Thyroid gland (tissue), 4 donors: Measurements from ENCODE around the gene C3orf70.

Source experiments
- CTCF ChIP-seq, 6 experiments: fragments of 200-600 bp in 3 of 6; fragments of 450-650 bp in 3 of 6; sonication (generic) in 3 of 6; IDR thresholded peaks; one replicate each; pipeline ENCODE4 v1.5.1; 2016 to 2019; ENCODE audit warnings: antibody characterized with exemption in 6 of 6, mild to moderate bottlenecking in 2 of 6, inconsistent platforms in 1 of 6, moderate library complexity in 1 of 6
- POLR2A ChIP-seq, 2 donors: fragments of 450-650 bp; IDR thresholded peaks; one replicate each; pipeline ENCODE4 v1.6.1; 2017; ENCODE audit warnings: antibody characterized with exemption in 2 of 2, mild to moderate bottlenecking in 2 of 2, moderate library complexity in 1 of 2

- TF ChIP-seq CTCF (IDR thresholded peaks at IDR 0.05) (no peak), POLR2A (IDR thresholded peaks at IDR 0.05) (no peak)
These were observed 873 bp downstream of the C3orf70 start for GRCh38 chr3:185151964-185152409.
